GM21423 (cell line): ENCODE data around the gene ABHD17B.
"Not testable (repeated sequence)": the region's sequence is repeated elsewhere in the genome, so short reads cannot be mapped to it uniquely, and the experiment has no call there.

Source experiments
- ATAC-seq: cut with Tn5 transposase; IDR thresholded peaks from one replicate; pipeline ENCODE4 v1.9.1; 2021; ENCODE audit warnings: mild to moderate bottlenecking, moderate library complexity; ENCODE audit not compliant: unreplicated experiment

Gene ABHD17B

GRCh38 chr9:71911061-71911907, at the start of gene ABHD17B, which contains the start of gene C9orf85:
ABHD17B (minus strand) TSS chr9:71911193; CDS start chr9:71875080, 36,113 bp downstream.
C9orf85 (plus strand) TSS chr9:71911639; CDS start chr9:71911735, 96 bp downstream.
- ATAC-seq, result peak; percentile 92

GRCh38 chr9:71955300-71955915, 44.4 kb upstream of the ABHD17B start:
- ATAC-seq, result no peak

GRCh38 chr9:71954652-71955051, 43.7 kb upstream of the ABHD17B start:
- not testable (repeated sequence) for ATAC-seq

- ATAC-seq, result no peak
Observed at GRCh38 chr9:71944754-71945375, 33.9 kb upstream of the ABHD17B start.

- no peak for ATAC-seq
Observed at GRCh38 chr9:71941998-71942567, 31.1 kb upstream of the ABHD17B start.

- no peak for ATAC-seq
Observed at GRCh38 chr9:71941060-71941568, 30.1 kb upstream of the ABHD17B start.

- ATAC-seq, result no peak
Observed at GRCh38 chr9:71937898-71938297, 26.9 kb upstream of the ABHD17B start.

- no peak for ATAC-seq
Observed at GRCh38 chr9:71937070-71937625, 26.2 kb upstream of the ABHD17B start.

GRCh38 chr9:71936066-71936465, 25.1 kb upstream of the ABHD17B start:
- no peak for ATAC-seq

- no peak for ATAC-seq
Observed at GRCh38 chr9:71931166-71931565, 20.2 kb upstream of the ABHD17B start.

GRCh38 chr9:71929791-71930440, 18.9 kb upstream of the ABHD17B start:
- no peak for ATAC-seq

- ATAC-seq, result no peak
Observed at GRCh38 chr9:71929223-71929622, 18.2 kb upstream of the ABHD17B start.

GRCh38 chr9:71928806-71929205, 17.8 kb upstream of the ABHD17B start:
- ATAC-seq, result no peak

- no peak for ATAC-seq
Observed at GRCh38 chr9:71928376-71928775, 17.4 kb upstream of the ABHD17B start.

GRCh38 chr9:71925834-71926233, 14.8 kb upstream of the ABHD17B start:
- ATAC-seq, result no peak

- ATAC-seq, result no peak
Observed at GRCh38 chr9:71924576-71924975, 13.6 kb upstream of the ABHD17B start.

GRCh38 chr9:71921190-71921814, 10.3 kb upstream of the ABHD17B start:
- ATAC-seq, result no peak

GRCh38 chr9:71920456-71921189, 9.6 kb upstream of the ABHD17B start:
- ATAC-seq, result no peak

- ATAC-seq, result no peak
Observed at GRCh38 chr9:71918419-71918818, 7.4 kb upstream of the ABHD17B start.
